Measurements from ENCODE around the gene BAIAP2. TPM values are rescaled to one million over a fixed set of nuclear protein-coding genes. Genes with fewer than 3 reads are reported as not detected.

BAIAP2 gene
- total RNA-seq, 1 experiment from 2014 or later = 57.7 TPM

DNA sequence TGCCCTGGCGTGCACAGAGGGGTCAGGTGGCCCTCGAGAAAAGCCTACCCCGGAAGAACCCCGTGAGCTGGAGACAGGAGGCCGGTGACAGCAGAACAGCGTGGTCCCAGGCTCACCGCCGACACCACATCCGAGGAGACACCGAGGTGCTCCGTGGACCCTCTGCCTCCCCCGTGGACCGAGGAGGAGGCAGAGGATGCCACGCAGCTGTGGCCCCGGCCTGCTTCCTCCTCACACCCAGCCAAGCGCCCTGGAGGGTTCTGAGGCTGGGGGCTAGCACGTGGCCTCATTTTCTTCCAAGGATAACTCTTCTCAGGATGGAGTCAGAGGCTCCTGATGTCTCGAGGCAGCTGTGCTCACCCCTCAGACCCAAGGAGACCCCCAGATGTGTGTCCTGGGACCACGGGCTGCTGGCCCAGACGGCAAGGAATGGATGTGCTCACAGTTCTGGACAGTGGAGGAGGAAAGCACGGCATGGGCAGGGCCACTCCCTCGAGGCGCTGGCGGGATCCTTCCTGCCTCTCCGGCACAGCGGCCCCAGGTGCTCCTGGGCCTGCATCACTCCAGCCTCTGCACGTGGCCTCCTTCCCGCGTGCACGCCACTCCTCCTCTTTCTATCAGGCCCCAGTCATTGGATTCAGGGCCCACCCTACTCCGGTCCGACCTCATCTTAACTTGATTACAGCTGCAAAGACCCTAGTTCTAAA is 125.9 kb downstream of the BAIAP2 start:
- H3K4me1 ChIP-seq = peaks cover 18% of the 10 kb centered on the region
- H3K9me3 Mint-ChIP-seq (ENCODE audit: unreplicated experiment) = no peaks in the 10 kb centered on the region
- CTCF ChIA-PET = no interaction called here
- intact Hi-C loops (cut with micrococcal nuclease; ENCODE audit: unreplicated experiment) = no loop called here
- H3K9me3 ChIP-seq = no peaks in the 10 kb centered on the region
- no peaks in the 10 kb centered on the region for H3K4me1 Mint-ChIP-seq (ENCODE audit: low read depth, unreplicated experiment)
- no peak overlapping the region for H3K27ac Mint-ChIP-seq (ENCODE audit: unreplicated experiment)
- H3K27me3 ChIP-seq (replicated peaks; ENCODE audit: control insufficient read depth, insufficient read depth, low read length) = no peaks in the 10 kb centered on the region
- H3K4me3 Mint-ChIP-seq (ENCODE audit: unreplicated experiment) = no peak overlapping the region
- H3K27me3 Mint-ChIP-seq (ENCODE audit: insufficient read depth, unreplicated experiment) = no peaks in the 10 kb centered on the region
- H3K36me3 Mint-ChIP-seq (ENCODE audit: insufficient read depth, unreplicated experiment) = no peaks in the 10 kb centered on the region
- POLR2A ChIA-PET = no interaction called here
- BruUV-seq (replicated peaks) = no TSS peak
- no peaks in the 10 kb centered on the region for H3K36me3 ChIP-seq (ENCODE audit: control insufficient read depth, insufficient read depth, low read length)
- H3K4me3 ChIP-seq (ENCODE audit: low read depth, low read length) = no peak overlapping the region
- TF ChIP-seq CTCF (IDR thresholded peaks at IDR 0.05; ENCODE audit: insufficient read depth in 1 of 2, low read depth in 1 of 2, low read length in 1 of 2, severe bottlenecking in 1 of 2, unreplicated experiment in 1 of 2) = no peak
- no peak for DNase-seq

DNA sequence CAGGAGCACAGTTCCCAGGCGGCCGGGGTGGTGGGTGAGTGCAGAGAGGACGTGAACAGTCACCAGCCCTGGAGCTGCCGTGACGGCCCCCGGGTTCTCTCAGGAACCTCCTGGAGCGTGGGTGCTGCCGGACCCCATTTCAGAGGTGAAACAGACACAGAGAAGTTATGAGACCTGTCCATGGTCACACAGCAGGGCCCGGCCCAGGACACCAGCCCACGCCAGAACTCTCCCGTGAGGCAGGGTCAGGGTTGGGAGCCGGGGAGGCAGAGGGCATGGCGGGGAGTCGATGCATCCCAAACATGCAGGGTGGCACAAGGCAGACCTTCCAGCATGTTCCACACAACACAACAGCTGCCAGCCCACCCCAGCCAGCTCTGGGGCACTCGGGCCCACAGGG is 126.6 kb downstream of the BAIAP2 start:
- Mint-ChIP-seq H3K36me3 (ENCODE audit: insufficient read depth, unreplicated experiment) (no peaks in the 10 kb centered on the region), H3K9me3 (ENCODE audit: unreplicated experiment) (no peaks in the 10 kb centered on the region), H3K27ac (ENCODE audit: unreplicated experiment) (no peak overlapping the region), H3K4me1 (ENCODE audit: low read depth, unreplicated experiment) (no peaks in the 10 kb centered on the region), H3K27me3 (ENCODE audit: insufficient read depth, unreplicated experiment) (no peaks in the 10 kb centered on the region), H3K4me3 (ENCODE audit: unreplicated experiment) (no peak overlapping the region)
- H3K9me3 ChIP-seq = no peaks in the 10 kb centered on the region
- H3K27me3 ChIP-seq (replicated peaks; ENCODE audit: control insufficient read depth, insufficient read depth, low read length) = no peaks in the 10 kb centered on the region
- peaks cover 18% of the 10 kb centered on the region for H3K4me1 ChIP-seq
- ChIA-PET POLR2A (no interaction called here), CTCF (no interaction called here)
- intact Hi-C loops (cut with micrococcal nuclease; ENCODE audit: unreplicated experiment) = no loop called here
- TF ChIP-seq CTCF (IDR thresholded peaks at IDR 0.05; ENCODE audit: insufficient read depth in 1 of 2, low read depth in 1 of 2, low read length in 1 of 2, severe bottlenecking in 1 of 2, unreplicated experiment in 1 of 2) = no peak
- no peaks in the 10 kb centered on the region for H3K36me3 ChIP-seq (ENCODE audit: control insufficient read depth, insufficient read depth, low read length)
- no peak for DNase-seq
- BruUV-seq (replicated peaks) = no TSS peak
- H3K4me3 ChIP-seq (ENCODE audit: low read depth, low read length) = no peak overlapping the region

- Histone ChIP-seq H3K36me3 (ENCODE audit: control insufficient read depth, insufficient read depth, low read length) (no peaks in the 10 kb centered on the region), H3K4me1 (peaks cover 22% of the 10 kb centered on the region), H3K4me3 (ENCODE audit: low read depth, low read length) (no peak overlapping the region), H3K9me3 (no peaks in the 10 kb centered on the region), H3K27me3 (replicated peaks; ENCODE audit: control insufficient read depth, insufficient read depth, low read length) (no peaks in the 10 kb centered on the region)
- Mint-ChIP-seq H3K4me3 (ENCODE audit: unreplicated experiment) (no peak overlapping the region), H3K27me3 (ENCODE audit: insufficient read depth, unreplicated experiment) (no peaks in the 10 kb centered on the region), H3K36me3 (ENCODE audit: insufficient read depth, unreplicated experiment) (peaks cover 1% of the 10 kb centered on the region), H3K27ac (ENCODE audit: unreplicated experiment) (no peak overlapping the region), H3K4me1 (ENCODE audit: low read depth, unreplicated experiment) (no peaks in the 10 kb centered on the region), H3K9me3 (ENCODE audit: unreplicated experiment) (no peaks in the 10 kb centered on the region)
- no peak for TF ChIP-seq CTCF (IDR thresholded peaks at IDR 0.05; ENCODE audit: insufficient read depth in 1 of 2, low read depth in 1 of 2, low read length in 1 of 2, severe bottlenecking in 1 of 2, unreplicated experiment in 1 of 2)
- no TSS peak for BruUV-seq (replicated peaks)
- ChIA-PET POLR2A (no interaction called here), CTCF (no interaction called here)
- no peak for DNase-seq
- intact Hi-C loops (cut with micrococcal nuclease; ENCODE audit: unreplicated experiment) = no loop called here
Observed at GRCh38 chr17:81161972-81162371, 127.0 kb downstream of the BAIAP2 start.

Data from Caco-2 (cell line).